Progenitor cell of endocrine pancreas (in vitro differentiated cells): ENCODE results near the gene FOXO1. TPM values are rescaled to one million over a fixed set of nuclear protein-coding genes. Genes with fewer than 3 reads are reported as not detected.
"Not testable (repeated sequence)": the region's sequence is repeated elsewhere in the genome, so short reads cannot be mapped to it uniquely, and the experiment has no call there.

Experiments used
- DNase-seq: peaks from one replicate; pipeline ENCODE4 v3.0.0; 2021; ENCODE audit warnings: low spot score; ENCODE audit not compliant: unreplicated experiment
- H3K27ac Mint-ChIP-seq: 2 replicates; pipeline ENCODE4 v1.8.0; 2021; ENCODE audit warnings: mild to moderate bottlenecking, moderate library complexity, mixed read lengths
- H3K27me3 Mint-ChIP-seq: 2 replicates; pipeline ENCODE4 v1.8.0; 2021; ENCODE audit warnings: mixed read lengths
- H3K36me3 Mint-ChIP-seq: 2 replicates; pipeline ENCODE4 v1.8.0; 2022; ENCODE audit warnings: mixed read lengths; ENCODE audit not compliant: insufficient read depth
- H3K4me1 Mint-ChIP-seq: 2 replicates; pipeline ENCODE4 v1.8.0; 2021; ENCODE audit warnings: low read depth, mixed read lengths
- H3K4me3 Mint-ChIP-seq: 2 replicates; pipeline ENCODE4 v1.8.0; 2021; ENCODE audit warnings: low read depth, mild to moderate bottlenecking, moderate library complexity, mixed read lengths
- H3K9me3 Mint-ChIP-seq: 2 replicates; pipeline ENCODE4 v1.8.0; 2021; ENCODE audit warnings: low read depth, mixed read lengths
- CTCF ChIP-seq: fragments of 200-600 bp; sonication (generic); IDR thresholded peaks from one replicate; pipeline ENCODE4 v1.5.0; 2021; ENCODE audit warnings: antibody characterized with exemption, mild to moderate bottlenecking; ENCODE audit not compliant: unreplicated experiment
- total RNA-seq: library from RNA; stranded (reverse); gene quantifications from 2 replicates; pipeline ENCODE4 v1.2.1, GENCODE V29; 2021

Gene FOXO1
- total RNA-seq, 1 donor from 2014 or later, result 15.7 TPM

GRCh38 chr13:40664350-40665125 lies 1.9 kb downstream of the FOXO1 start:
- no peaks in the 10 kb centered on the region for H3K36me3 Mint-ChIP-seq
- peaks cover 10% of the 10 kb centered on the region for H3K27me3 Mint-ChIP-seq
- peak overlapping the region; percentile 96 for H3K27ac Mint-ChIP-seq
- peaks cover 11% of the 10 kb centered on the region for H3K4me1 Mint-ChIP-seq
- peak; percentile 37 for DNase-seq
- no peak for TF ChIP-seq CTCF
- H3K4me3 Mint-ChIP-seq, result peak overlapping the region; percentile 90
- H3K9me3 Mint-ChIP-seq, result no peaks in the 10 kb centered on the region

- H3K36me3 Mint-ChIP-seq, H3K27me3 Mint-ChIP-seq, H3K9me3 Mint-ChIP-seq: not testable (repeated sequence)
- H3K27ac Mint-ChIP-seq, result peak overlapping the region; percentile 56
- DNase-seq, result peak; percentile 17
- H3K4me3 Mint-ChIP-seq, result peak overlapping the region; percentile 90
- H3K4me1 Mint-ChIP-seq, result peaks cover 11% of the 10 kb centered on the region
Measured at GRCh38 chr13:40664100-40664349, 2.4 kb downstream of the FOXO1 start.

- TF ChIP-seq CTCF, result no peak
- no peak for DNase-seq
- peaks cover 11% of the 10 kb centered on the region for H3K4me1 Mint-ChIP-seq
- H3K36me3 Mint-ChIP-seq, result peaks cover 3% of the 10 kb centered on the region
- peaks cover 9% of the 10 kb centered on the region for H3K27me3 Mint-ChIP-seq
- H3K9me3 Mint-ChIP-seq, result peaks cover 7% of the 10 kb centered on the region
- H3K27ac Mint-ChIP-seq, result no peak overlapping the region
- peak overlapping the region; percentile 90 for H3K4me3 Mint-ChIP-seq
Measured at GRCh38 chr13:40662866-40663265, 3.6 kb downstream of the FOXO1 start.

- H3K9me3 Mint-ChIP-seq, result peaks cover 11% of the 10 kb centered on the region
- no peak for DNase-seq
- H3K4me1 Mint-ChIP-seq, result peaks cover 11% of the 10 kb centered on the region
- TF ChIP-seq CTCF, result no peak
- H3K27me3 Mint-ChIP-seq, result peaks cover 3% of the 10 kb centered on the region
- peaks cover 3% of the 10 kb centered on the region for H3K36me3 Mint-ChIP-seq
- H3K4me3 Mint-ChIP-seq, result no peak overlapping the region
- no peak overlapping the region for H3K27ac Mint-ChIP-seq
Measured at GRCh38 chr13:40661875-40662665, 4.4 kb downstream of the FOXO1 start.

- H3K36me3 Mint-ChIP-seq, result peaks cover 3% of the 10 kb centered on the region
- H3K4me1 Mint-ChIP-seq, result peaks cover 11% of the 10 kb centered on the region
- no peak overlapping the region for H3K27ac Mint-ChIP-seq
- TF ChIP-seq CTCF, result no peak
- peaks cover 11% of the 10 kb centered on the region for H3K9me3 Mint-ChIP-seq
- no peak for DNase-seq
- no peak overlapping the region for H3K4me3 Mint-ChIP-seq
- peaks cover 3% of the 10 kb centered on the region for H3K27me3 Mint-ChIP-seq
Measured at GRCh38 chr13:40660692-40661091, 5.7 kb downstream of the FOXO1 start.
